ENCODE results near the gene CHAF1B. TPM values are rescaled to one million over a fixed set of nuclear protein-coding genes. Genes with fewer than 3 reads are reported as not detected.

CHAF1B gene
- total RNA-seq, 1 donor: 1.8 TPM

- Histone ChIP-seq H3K79me2 (ENCODE audit: insufficient read depth, low read length) (no peaks in the 10 kb centered on the region), H4K20me1 (ENCODE audit: insufficient read depth, low read length) (no peaks in the 10 kb centered on the region), H3K27me3 (ENCODE audit: insufficient read depth, low read length) (no peaks in the 10 kb centered on the region), H3K4me2 (ENCODE audit: insufficient read depth, low read length) (no peak overlapping the region), H3K9me3 (ENCODE audit: low read depth, low read length) (no peaks in the 10 kb centered on the region), H3K4me3 (ENCODE audit: insufficient read depth, low read length) (no peak overlapping the region), H3K27ac (ENCODE audit: low read depth, low read length) (no peak overlapping the region), H3K4me1 (ENCODE audit: insufficient read depth, low read length) (no peaks in the 10 kb centered on the region), H2AFZ (ENCODE audit: low read length) (no peak overlapping the region), H3K36me3 (ENCODE audit: insufficient read depth, low read length) (peaks cover 17% of the 10 kb centered on the region)
- DNase-seq (ENCODE audit: insufficient read length, low spot score, missing footprints): no peak
- no peak for TF ChIP-seq CTCF (IDR thresholded peaks at IDR 0.05; ENCODE audit: extremely low read depth, low read depth, low read length)
These were observed 26.1 kb downstream of the CHAF1B start for GRCh38 chr21:36411301-36411700.

- Histone ChIP-seq H3K9me3 (ENCODE audit: low read depth, low read length) (no peaks in the 10 kb centered on the region), H3K4me3 (ENCODE audit: insufficient read depth, low read length) (no peak overlapping the region), H2AFZ (ENCODE audit: low read length) (no peak overlapping the region), H3K4me2 (ENCODE audit: insufficient read depth, low read length) (no peak overlapping the region), H3K27ac (ENCODE audit: low read depth, low read length) (no peak overlapping the region), H3K27me3 (ENCODE audit: insufficient read depth, low read length) (no peaks in the 10 kb centered on the region), H3K36me3 (ENCODE audit: insufficient read depth, low read length) (peaks cover 15% of the 10 kb centered on the region), H4K20me1 (ENCODE audit: insufficient read depth, low read length) (no peaks in the 10 kb centered on the region), H3K4me1 (ENCODE audit: insufficient read depth, low read length) (no peaks in the 10 kb centered on the region), H3K79me2 (ENCODE audit: insufficient read depth, low read length) (no peaks in the 10 kb centered on the region)
- no peak for DNase-seq (ENCODE audit: insufficient read length, low spot score, missing footprints)
- no peak for TF ChIP-seq CTCF (IDR thresholded peaks at IDR 0.05; ENCODE audit: extremely low read depth, low read depth, low read length)
These were observed 27.7 kb downstream of the CHAF1B start for GRCh38 chr21:36412916-36413315.

GRCh38 chr21:36415375-36415774 is 30.2 kb downstream of the CHAF1B start:
- no peaks in the 10 kb centered on the region for H3K27me3 ChIP-seq (ENCODE audit: insufficient read depth, low read length)
- no peak overlapping the region for H3K27ac ChIP-seq (ENCODE audit: low read depth, low read length)
- no peak overlapping the region for H2AFZ ChIP-seq (ENCODE audit: low read length)
- H3K36me3 ChIP-seq (ENCODE audit: insufficient read depth, low read length): peaks cover 15% of the 10 kb centered on the region
- H3K79me2 ChIP-seq (ENCODE audit: insufficient read depth, low read length): no peaks in the 10 kb centered on the region
- H3K4me2 ChIP-seq (ENCODE audit: insufficient read depth, low read length): no peak overlapping the region
- no peaks in the 10 kb centered on the region for H3K9me3 ChIP-seq (ENCODE audit: low read depth, low read length)
- no peak overlapping the region for H3K4me3 ChIP-seq (ENCODE audit: insufficient read depth, low read length)
- H3K4me1 ChIP-seq (ENCODE audit: insufficient read depth, low read length): no peaks in the 10 kb centered on the region
- no peaks in the 10 kb centered on the region for H4K20me1 ChIP-seq (ENCODE audit: insufficient read depth, low read length)
- no peak for TF ChIP-seq CTCF (IDR thresholded peaks at IDR 0.05; ENCODE audit: extremely low read depth, low read depth, low read length)
- no peak for DNase-seq (ENCODE audit: insufficient read length, low spot score, missing footprints)

- H2AFZ ChIP-seq (ENCODE audit: low read length): no peak overlapping the region
- no peaks in the 10 kb centered on the region for H3K9me3 ChIP-seq (ENCODE audit: low read depth, low read length)
- no peak overlapping the region for H3K27ac ChIP-seq (ENCODE audit: low read depth, low read length)
- H3K36me3 ChIP-seq (ENCODE audit: insufficient read depth, low read length): peaks cover 3% of the 10 kb centered on the region
- no peaks in the 10 kb centered on the region for H4K20me1 ChIP-seq (ENCODE audit: insufficient read depth, low read length)
- H3K27me3 ChIP-seq (ENCODE audit: insufficient read depth, low read length): no peaks in the 10 kb centered on the region
- H3K4me3 ChIP-seq (ENCODE audit: insufficient read depth, low read length): no peak overlapping the region
- peaks cover 7% of the 10 kb centered on the region for H3K4me1 ChIP-seq (ENCODE audit: insufficient read depth, low read length)
- H3K4me2 ChIP-seq (ENCODE audit: insufficient read depth, low read length): no peak overlapping the region
- no peak for TF ChIP-seq CTCF (IDR thresholded peaks at IDR 0.05; ENCODE audit: extremely low read depth, low read depth, low read length)
- DNase-seq (ENCODE audit: insufficient read length, low spot score, missing footprints): no peak
- H3K79me2 ChIP-seq (ENCODE audit: insufficient read depth, low read length): no peaks in the 10 kb centered on the region
These were observed 34.0 kb downstream of the CHAF1B start for GRCh38 chr21:36419241-36419640.

All from osteoblast (primary cell).